ENCODE data around the gene STX10. TPM values are rescaled to one million over a fixed set of nuclear protein-coding genes. Genes with fewer than 3 reads are reported as not detected.

The STX10 gene
- total RNA-seq, 1 experiment from 2014 or later: 86.2 TPM

GRCh38 chr19:13122275-13122878 lies 27.8 kb downstream of the STX10 start:
- intact Hi-C loops (cut with micrococcal nuclease; ENCODE audit: unreplicated experiment): no loop called here
- H3K9me3 ChIP-seq (ENCODE audit: insufficient read depth, low read depth): no peaks in the 10 kb centered on the region
- no peak overlapping the region for H3K4me2 ChIP-seq
- peaks cover 27% of the 10 kb centered on the region for H3K36me3 ChIP-seq (ENCODE audit: low read depth)
- ChIA-PET CTCF (no interaction called here), POLR2A (ENCODE audit: unreplicated experiment) (no interaction called here)
- no peak for DNase-seq
- H3K27me3 ChIP-seq (ENCODE audit: insufficient read depth, low read depth): no peaks in the 10 kb centered on the region
- no peaks in the 10 kb centered on the region for H3K9me2 ChIP-seq (ENCODE audit: insufficient read depth)
- no peak overlapping the region for H2AFZ ChIP-seq
- H3K79me2 ChIP-seq (ENCODE audit: low read depth): peaks cover 95% of the 10 kb centered on the region
- no peak overlapping the region for H3K27ac ChIP-seq
- peaks cover 85% of the 10 kb centered on the region for H4K20me1 ChIP-seq (ENCODE audit: insufficient read depth)
- TF ChIP-seq CTCF (conservative IDR thresholded peaks at IDR 0.05) (no peak), EZH2 (IDR thresholded peaks at IDR 0.05; ENCODE audit: low read depth) (no peak)
- H3K4me1 ChIP-seq (replicated peaks; ENCODE audit: insufficient read depth): peaks cover 20% of the 10 kb centered on the region
- no peak overlapping the region for H3K4me3 ChIP-seq
- peaks cover 17% of the 10 kb centered on the region; the same call in 1 of the 2 replicates for H3F3A ChIP-seq (ENCODE audit: insufficient read depth, low read depth)
- BruUV-seq (replicated peaks): no TSS peak

GRCh38 chr19:13121551-13122274 lies 28.5 kb downstream of the STX10 start:
- CTCF ChIA-PET: no interaction called here
- BruUV-seq (replicated peaks): no TSS peak
- Histone ChIP-seq H3K4me2 (no peak overlapping the region), H3K79me2 (ENCODE audit: low read depth) (peaks cover 90% of the 10 kb centered on the region), H3K27me3 (ENCODE audit: insufficient read depth, low read depth) (no peaks in the 10 kb centered on the region), H3K36me3 (ENCODE audit: low read depth) (peaks cover 26% of the 10 kb centered on the region), H3F3A (ENCODE audit: insufficient read depth, low read depth) (peaks cover 23% of the 10 kb centered on the region; the same call in 1 of the 2 replicates), H3K4me3 (no peak overlapping the region), H2AFZ (no peak overlapping the region), H3K9me3 (ENCODE audit: insufficient read depth, low read depth) (no peaks in the 10 kb centered on the region), H4K20me1 (ENCODE audit: insufficient read depth) (peaks cover 78% of the 10 kb centered on the region), H3K27ac (no peak overlapping the region), H3K9me2 (ENCODE audit: insufficient read depth) (no peaks in the 10 kb centered on the region), H3K4me1 (replicated peaks; ENCODE audit: insufficient read depth) (peaks cover 20% of the 10 kb centered on the region)
- DNase-seq: no peak
- POLR2A ChIA-PET (ENCODE audit: unreplicated experiment): no interaction called here
- no peak for TF ChIP-seq EZH2 (IDR thresholded peaks at IDR 0.05; ENCODE audit: low read depth)
- TF ChIP-seq CTCF (conservative IDR thresholded peaks at IDR 0.05): no peak
- intact Hi-C loops (cut with micrococcal nuclease; ENCODE audit: unreplicated experiment): no loop called here

GRCh38 chr19:13120817-13121216 lies 29.4 kb downstream of the STX10 start:
- Histone ChIP-seq H3K79me2 (ENCODE audit: low read depth) (peaks cover 88% of the 10 kb centered on the region), H3K4me1 (replicated peaks; ENCODE audit: insufficient read depth) (peaks cover 20% of the 10 kb centered on the region), H3K9me3 (ENCODE audit: insufficient read depth, low read depth) (no peaks in the 10 kb centered on the region), H3K9me2 (ENCODE audit: insufficient read depth) (no peaks in the 10 kb centered on the region), H3K4me2 (no peak overlapping the region), H3K27me3 (ENCODE audit: insufficient read depth, low read depth) (no peaks in the 10 kb centered on the region), H3K27ac (no peak overlapping the region), H3K4me3 (no peak overlapping the region), H2AFZ (no peak overlapping the region), H3K36me3 (ENCODE audit: low read depth) (peaks cover 22% of the 10 kb centered on the region), H4K20me1 (ENCODE audit: insufficient read depth) (peaks cover 69% of the 10 kb centered on the region), H3F3A (ENCODE audit: insufficient read depth, low read depth) (peaks cover 24% of the 10 kb centered on the region; the same call in 1 of the 2 replicates)
- intact Hi-C loops (cut with micrococcal nuclease; ENCODE audit: unreplicated experiment): no loop called here
- no TSS peak for BruUV-seq (replicated peaks)
- POLR2A ChIA-PET (ENCODE audit: unreplicated experiment): no interaction called here
- CTCF ChIA-PET: no interaction called here
- TF ChIP-seq EZH2 (IDR thresholded peaks at IDR 0.05; ENCODE audit: low read depth) (no peak), CTCF (conservative IDR thresholded peaks at IDR 0.05) (no peak)
- DNase-seq: no peak

Data from PC-9 (cell line).